GM12878 (cell line): ENCODE measurements around the gene HINT3. TPM values are rescaled to one million over a fixed set of nuclear protein-coding genes. Genes with fewer than 3 reads are reported as not detected.

Source experiments
- ATAC-seq: fragments of 200-7000 bp; cut with Tn5 transposase; 3 replicates; pipeline ENCODE4 v1.9.1; 2020; ENCODE audit warnings: mild to moderate bottlenecking, moderate library complexity
- BruUV-seq: library from RNA; stranded (reverse); fragments of 400-500 nt; replicated peaks from 2 replicates; lab custom pipeline; 2021; lab: Mats Ljungman, UMichigan
- CTCF ChIA-PET: fragments of 300-600 bp; sonication (Branson Sonifier 250); formaldehyde crosslinking; extraction: SDS; loops from one replicate; lab custom pipeline; 2021; ENCODE audit warnings: inconsistent platforms; lab: Yijun Ruan, JAX
- POLR2A ChIA-PET: fragments of 350-600 bp; formaldehyde crosslinking; extraction: SDS; loops from one replicate; lab custom pipeline; 2021; ENCODE audit warnings: inconsistent platforms; lab: Charles Lee
- RAD21 ChIA-PET: fragments of 300-600 bp; sonication (Branson Sonifier 250); formaldehyde crosslinking; loops from one replicate; lab custom pipeline; 2023; ENCODE audit warnings: antibody characterized with exemption; ENCODE audit not compliant: unreplicated experiment; lab: Charles Lee
- SMC1A ChIA-PET: fragments of 300-600 bp; sonication (Branson Sonifier 250); formaldehyde crosslinking; loops from one replicate; lab custom pipeline; 2023; ENCODE audit not compliant: unreplicated experiment, uncharacterized antibody; lab: Charles Lee
- DNase-seq: peaks from one replicate; pipeline ENCODE4 v3.0.0-alpha.2; 2011; ENCODE audit warnings: low read depth, low spot score
- FAIRE-seq: peaks from 3 replicates; lab custom pipeline; 2011; peaks lifted over from hg19 to GRCh38; lab: Jason Lieb, UNC
- H2AFZ ChIP-seq: 2 replicates; pipeline ENCODE4 v1.6.0; 2011; ENCODE audit warnings: low read depth, low read length, control low read depth; ENCODE audit not compliant: control insufficient read depth
- H3K27ac ChIP-seq: 2 replicates; pipeline ENCODE4 v1.5.1; 2011; ENCODE audit warnings: control low read depth; ENCODE audit not compliant: control insufficient read depth, insufficient read depth
- H3K27me3 ChIP-seq, 2 experiments: replicated peaks in 1 of 2; 2 replicates each; pipeline versions ENCODE4 v1.6.0 to v1.6.1; 2011; ENCODE audit warnings: low read length in 1 of 2; ENCODE audit not compliant: control insufficient read depth in 2 of 2, insufficient read depth in 2 of 2
- H3K36me3 ChIP-seq, 2 experiments: 2 replicates each; pipeline ENCODE4 v1.5.1; 2011; ENCODE audit warnings: low read length in 1 of 2; ENCODE audit not compliant: control insufficient read depth in 2 of 2, insufficient read depth in 2 of 2
- H3K4me1 ChIP-seq: 2 replicates; pipeline ENCODE4 v1.6.1; 2011; ENCODE audit warnings: mild to moderate bottlenecking, low read length, moderate library complexity, mixed read lengths; ENCODE audit not compliant: control insufficient read depth, insufficient read depth
- H3K4me2 ChIP-seq: 2 replicates; pipeline ENCODE4 v1.6.0; 2011; ENCODE audit warnings: control low read depth; ENCODE audit not compliant: control insufficient read depth, insufficient read depth
- H3K4me3 ChIP-seq: fragments of 200-600 bp; sonication (generic); 2 replicates; pipeline ENCODE4 v1.5.1; 2016
- H3K79me2 ChIP-seq: 2 replicates; pipeline ENCODE4 v1.6.0; 2011; ENCODE audit warnings: low read length; ENCODE audit not compliant: control insufficient read depth, insufficient read depth
- H3K9ac ChIP-seq: 2 replicates; pipeline ENCODE4 v1.8.0; 2011; ENCODE audit warnings: low read length, control low read depth, mixed read lengths; ENCODE audit not compliant: control insufficient read depth, insufficient read depth
- H3K9me3 ChIP-seq: replicated peaks from 3 replicates; pipeline ENCODE4 v1.5.1; 2011; ENCODE audit warnings: mild to moderate bottlenecking, low read length; ENCODE audit not compliant: control insufficient read depth, insufficient read depth
- H4K20me1 ChIP-seq: 2 replicates; pipeline ENCODE4 v1.6.0; 2011; ENCODE audit not compliant: control insufficient read depth, insufficient read depth
- ASH2L ChIP-seq: fragments of 300-600, 200-600 bp; sonication (generic); IDR thresholded peaks from 2 replicates; pipeline ENCODE4 v1.6.1; 2017; ENCODE audit warnings: low read depth, mild to moderate bottlenecking, borderline replicate concordance
- CEBPB ChIP-seq, 2 experiments: fragments of 150-350 bp in 1 of 2; IDR thresholded peaks; 2 replicates each; pipeline ENCODE4 v1.6.1; 2012 to 2014; ENCODE audit warnings: low read depth in 2 of 2, low read length in 2 of 2, borderline replicate concordance in 1 of 2, inconsistent platforms in 1 of 2
- CREB1 ChIP-seq: IDR thresholded peaks from 2 replicates; pipeline ENCODE4 v1.6.1; 2012; ENCODE audit warnings: low read depth, mild to moderate bottlenecking, inconsistent platforms
- DPF2 ChIP-seq: fragments of 450-650 bp; IDR thresholded peaks from 2 replicates; pipeline ENCODE4 v1.6.1; 2017; ENCODE audit warnings: mild to moderate bottlenecking
- GABPA ChIP-seq: IDR thresholded peaks from 2 replicates; pipeline ENCODE4 v1.6.1; 2014; ENCODE audit warnings: antibody characterized with exemption, low read depth, mild to moderate bottlenecking, inconsistent platforms
- HDGF ChIP-seq: fragments of 450-650 bp; IDR thresholded peaks from 2 replicates; pipeline ENCODE4 v1.6.1; 2016; ENCODE audit warnings: antibody characterized with exemption
- KDM1A ChIP-seq: fragments of 200-600 bp; sonication (generic); IDR thresholded peaks from 2 replicates; pipeline ENCODE4 v1.6.1; 2016; ENCODE audit warnings: borderline replicate concordance
- KLF5 ChIP-seq: fragments of 450-650 bp; IDR thresholded peaks from 2 replicates; pipeline ENCODE4 v1.6.1; 2014; ENCODE audit warnings: mild to moderate bottlenecking; ENCODE audit not compliant: partially characterized antibody
- MEF2B ChIP-seq: fragments of 450-650 bp; IDR thresholded peaks from 2 replicates; pipeline ENCODE4 v1.6.1; 2018; ENCODE audit warnings: mild to moderate bottlenecking, moderate library complexity; ENCODE audit not compliant: partially characterized antibody, poor library complexity, severe bottlenecking
- NBN ChIP-seq: fragments of 450-650 bp; IDR thresholded peaks from 2 replicates; pipeline ENCODE4 v1.6.1; 2016
- NFYB ChIP-seq: IDR thresholded peaks from 2 replicates; pipeline ENCODE4 v1.6.1; 2011; ENCODE audit warnings: low read depth, mild to moderate bottlenecking, low read length, improper control_type of control experiment, moderate library complexity; ENCODE audit not compliant: insufficient read depth
- RCOR1 ChIP-seq: conservative IDR thresholded peaks from 2 replicates; pipeline ENCODE4 v1.6.1; 2012; ENCODE audit warnings: low read depth, low read length, improper control_type of control experiment
- SIX5 ChIP-seq: IDR thresholded peaks from 2 replicates; pipeline ENCODE4 v1.6.1; 2011; ENCODE audit warnings: mild to moderate bottlenecking, low read depth, low read length, moderate library complexity; ENCODE audit not compliant: severe bottlenecking
- SUPT20H ChIP-seq: IDR thresholded peaks from 2 replicates; pipeline ENCODE4 v1.6.1; 2011; ENCODE audit warnings: low read depth, mild to moderate bottlenecking, low read length, moderate library complexity, borderline replicate concordance; ENCODE audit not compliant: control insufficient read depth
- YY1 ChIP-seq: IDR thresholded peaks from 2 replicates; pipeline ENCODE4 v1.6.1; 2011; ENCODE audit warnings: low read depth, mild to moderate bottlenecking, low read length
- ZBED1 ChIP-seq: IDR thresholded peaks from 2 replicates; pipeline ENCODE4 v1.6.1; 2016; ENCODE audit warnings: borderline replicate concordance
- in situ Hi-C: fragments of 300-500 bp; cut with MboI; formaldehyde crosslinking; loops from 9 replicates; pipeline ENCODE4 v1.14.3; 2018; ENCODE audit warnings: mixed read lengths
- intact Hi-C: fragments of 100-400 bp; cut with micrococcal nuclease; formaldehyde crosslinking; loops from one replicate; pipeline ENCODE4 v1.14.2; 2022; ENCODE audit not compliant: unreplicated experiment
- polyA plus RNA-seq, 11 experiments: library from polyadenylated mRNA; depleted of rRNA in 4 of 11; unstranded in 6 of 11; stranded (reverse) in 5 of 11; fragments of >200 nt; fragmentation: Nextera tagmentation in 4 of 11; fragmentation: Illumina TruSeq in 1 of 11; extraction: Ambion mirVana in 4 of 11; extraction: Trizol in 1 of 11; gene quantifications; 1 replicate in 1 of 11; 2 replicates in 10 of 11; pipeline versions ENCODE4 v1.2.1 to v1.2.3, GENCODE V29; 2011 to 2016; ENCODE audit warnings: inconsistent platforms in 2 of 11, missing spikeins in 2 of 11, low read depth in 1 of 11
- total RNA-seq, 4 experiments: library from RNA; depleted of rRNA in 3 of 4; stranded (reverse); fragments of >200 nt in 3 of 4; fragmentation: Illumina TruSeq in 1 of 4; extraction: Trizol in 1 of 4; gene quantifications; 2 replicates each; pipeline versions ENCODE4 v1.2.1 to v1.2.3, GENCODE V29; 2013 to 2021
- TF ChIP-seq, protein P1 (sequence below): IDR thresholded peaks from 2 replicates; pipeline ENCODE4 v1.6.1; 2012; ENCODE audit warnings: low read length, inconsistent platforms
- TF ChIP-seq, protein P2 (sequence below): fragments of 450-650 bp; IDR thresholded peaks from 2 replicates; pipeline ENCODE4 v1.6.1; 2018; ENCODE audit warnings: borderline replicate concordance, mild to moderate bottlenecking; ENCODE audit not compliant: partially characterized antibody
- TF ChIP-seq, protein P3 (sequence below): fragments of 450-650 bp; IDR thresholded peaks from 2 replicates; pipeline ENCODE4 v1.6.1; 2017; ENCODE audit warnings: mild to moderate bottlenecking, low read depth, inconsistent platforms; ENCODE audit not compliant: poor library complexity, severe bottlenecking

The HINT3 gene
- total and polyA plus RNA-seq, 10 of the 15 experiments (the other 5 are each of a cell fraction or from before 2014, with no cell fraction given), result 0.72 to 9.1 (median 5.4) TPM

DNA sequence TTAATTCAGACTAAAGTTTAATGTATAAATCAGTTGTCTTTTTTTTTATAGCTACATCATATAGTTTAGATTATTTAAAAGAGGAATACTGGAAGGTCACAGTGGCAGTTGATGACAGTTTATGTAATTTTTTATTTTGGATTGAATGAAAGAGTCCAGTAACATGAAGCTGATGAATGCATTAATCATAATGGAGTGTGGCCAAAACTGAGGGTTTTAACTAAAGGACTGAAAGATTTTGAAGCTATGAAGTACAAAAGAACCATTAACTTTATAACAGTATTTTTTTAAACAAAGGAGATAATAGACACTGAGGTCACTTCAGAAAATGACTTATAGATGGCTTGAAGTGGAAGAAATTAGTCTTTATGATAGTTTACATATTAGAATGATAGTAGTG, 71.0 kb downstream of the HINT3 start:
- Histone ChIP-seq H3K9me3 (no peaks in the 10 kb centered on the region), H3K4me2 (no peak overlapping the region), H3K4me1 (no peaks in the 10 kb centered on the region), H4K20me1 (no peaks in the 10 kb centered on the region), H3K27ac (no peak overlapping the region), H3K27me3 (no peaks in the 10 kb centered on the region), H3K9ac (no peak overlapping the region), H3K79me2 (no peaks in the 10 kb centered on the region), H3K4me3 (no peak overlapping the region), H2AFZ (no peak overlapping the region), H3K36me3 (peaks cover 4 to 21% of the 10 kb centered on the region in 2 experiments)
- ChIA-PET CTCF (no interaction called here), POLR2A (interaction anchor here (0.6 kb wide), 1 partner anchor 33 kb away, joined by 3 read pairs; no protein-coding TSS in a partner anchor), SMC1A (interaction anchor here (0.5 to 1.3 kb wide), 3 partner anchors 10 to 35 kb away, joined by 3 to 4 read pairs (median 4); no protein-coding TSS in a partner anchor), RAD21 (no interaction called here)
- in situ Hi-C loops (no loop called here), intact Hi-C loops (no loop called here)
- DNase-seq (no peak), FAIRE-seq (no peak), ATAC-seq (no peak)
- BruUV-seq, result no TSS peak
- TF ChIP-seq, protein P1, sequence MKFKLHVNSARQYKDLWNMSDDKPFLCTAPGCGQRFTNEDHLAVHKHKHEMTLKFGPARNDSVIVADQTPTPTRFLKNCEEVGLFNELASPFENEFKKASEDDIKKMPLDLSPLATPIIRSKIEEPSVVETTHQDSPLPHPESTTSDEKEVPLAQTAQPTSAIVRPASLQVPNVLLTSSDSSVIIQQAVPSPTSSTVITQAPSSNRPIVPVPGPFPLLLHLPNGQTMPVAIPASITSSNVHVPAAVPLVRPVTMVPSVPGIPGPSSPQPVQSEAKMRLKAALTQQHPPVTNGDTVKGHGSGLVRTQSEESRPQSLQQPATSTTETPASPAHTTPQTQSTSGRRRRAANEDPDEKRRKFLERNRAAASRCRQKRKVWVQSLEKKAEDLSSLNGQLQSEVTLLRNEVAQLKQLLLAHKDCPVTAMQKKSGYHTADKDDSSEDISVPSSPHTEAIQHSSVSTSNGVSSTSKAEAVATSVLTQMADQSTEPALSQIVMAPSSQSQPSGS, result no peak
- no peak for TF ChIP-seq KLF5
- TF ChIP-seq NBN, result no peak
- TF ChIP-seq, protein P2, sequence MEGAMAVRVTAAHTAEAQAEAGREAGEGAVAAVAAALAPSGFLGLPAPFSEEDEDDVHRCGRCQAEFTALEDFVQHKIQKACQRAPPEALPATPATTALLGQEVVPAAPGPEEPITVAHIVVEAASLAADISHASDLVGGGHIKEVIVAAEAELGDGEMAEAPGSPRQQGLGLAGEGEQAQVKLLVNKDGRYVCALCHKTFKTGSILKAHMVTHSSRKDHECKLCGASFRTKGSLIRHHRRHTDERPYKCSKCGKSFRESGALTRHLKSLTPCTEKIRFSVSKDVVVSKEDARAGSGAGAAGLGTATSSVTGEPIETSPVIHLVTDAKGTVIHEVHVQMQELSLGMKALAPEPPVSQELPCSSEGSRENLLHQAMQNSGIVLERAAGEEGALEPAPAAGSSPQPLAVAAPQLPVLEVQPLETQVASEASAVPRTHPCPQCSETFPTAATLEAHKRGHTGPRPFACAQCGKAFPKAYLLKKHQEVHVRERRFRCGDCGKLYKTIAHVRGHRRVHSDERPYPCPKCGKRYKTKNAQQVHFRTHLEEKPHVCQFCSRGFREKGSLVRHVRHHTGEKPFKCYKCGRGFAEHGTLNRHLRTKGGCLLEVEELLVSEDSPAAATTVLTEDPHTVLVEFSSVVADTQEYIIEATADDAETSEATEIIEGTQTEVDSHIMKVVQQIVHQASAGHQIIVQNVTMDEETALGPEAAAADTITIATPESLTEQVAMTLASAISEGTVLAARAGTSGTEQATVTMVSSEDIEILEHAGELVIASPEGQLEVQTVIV, result no peak
- TF ChIP-seq SUPT20H, result no peak
- TF ChIP-seq HDGF, result no peak
- no peak for TF ChIP-seq RCOR1
- no peak for TF ChIP-seq ZBED1
- TF ChIP-seq KDM1A, result no peak
- no peak for TF ChIP-seq ASH2L
- TF ChIP-seq, protein P3, sequence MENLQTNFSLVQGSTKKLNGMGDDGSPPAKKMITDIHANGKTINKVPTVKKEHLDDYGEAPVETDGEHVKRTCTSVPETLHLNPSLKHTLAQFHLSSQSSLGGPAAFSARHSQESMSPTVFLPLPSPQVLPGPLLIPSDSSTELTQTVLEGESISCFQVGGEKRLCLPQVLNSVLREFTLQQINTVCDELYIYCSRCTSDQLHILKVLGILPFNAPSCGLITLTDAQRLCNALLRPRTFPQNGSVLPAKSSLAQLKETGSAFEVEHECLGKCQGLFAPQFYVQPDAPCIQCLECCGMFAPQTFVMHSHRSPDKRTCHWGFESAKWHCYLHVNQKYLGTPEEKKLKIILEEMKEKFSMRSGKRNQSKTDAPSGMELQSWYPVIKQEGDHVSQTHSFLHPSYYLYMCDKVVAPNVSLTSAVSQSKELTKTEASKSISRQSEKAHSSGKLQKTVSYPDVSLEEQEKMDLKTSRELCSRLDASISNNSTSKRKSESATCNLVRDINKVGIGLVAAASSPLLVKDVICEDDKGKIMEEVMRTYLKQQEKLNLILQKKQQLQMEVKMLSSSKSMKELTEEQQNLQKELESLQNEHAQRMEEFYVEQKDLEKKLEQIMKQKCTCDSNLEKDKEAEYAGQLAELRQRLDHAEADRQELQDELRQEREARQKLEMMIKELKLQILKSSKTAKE, result no peak
- TF ChIP-seq NFYB, result no peak
- no peak for TF ChIP-seq MEF2B
- no peak for TF ChIP-seq CREB1
- TF ChIP-seq CEBPB (IDR thresholded peaks at IDR 0.05; ENCODE audit: borderline replicate concordance in 1 of 2, low read depth in 2 of 2, low read length in 2 of 2), result no peak
- TF ChIP-seq SIX5, result no peak
- no peak for TF ChIP-seq YY1
- no peak for TF ChIP-seq DPF2
- no peak for TF ChIP-seq GABPA
